Measurements from ENCODE around the gene MYEOV.

The MYEOV gene

DNA sequence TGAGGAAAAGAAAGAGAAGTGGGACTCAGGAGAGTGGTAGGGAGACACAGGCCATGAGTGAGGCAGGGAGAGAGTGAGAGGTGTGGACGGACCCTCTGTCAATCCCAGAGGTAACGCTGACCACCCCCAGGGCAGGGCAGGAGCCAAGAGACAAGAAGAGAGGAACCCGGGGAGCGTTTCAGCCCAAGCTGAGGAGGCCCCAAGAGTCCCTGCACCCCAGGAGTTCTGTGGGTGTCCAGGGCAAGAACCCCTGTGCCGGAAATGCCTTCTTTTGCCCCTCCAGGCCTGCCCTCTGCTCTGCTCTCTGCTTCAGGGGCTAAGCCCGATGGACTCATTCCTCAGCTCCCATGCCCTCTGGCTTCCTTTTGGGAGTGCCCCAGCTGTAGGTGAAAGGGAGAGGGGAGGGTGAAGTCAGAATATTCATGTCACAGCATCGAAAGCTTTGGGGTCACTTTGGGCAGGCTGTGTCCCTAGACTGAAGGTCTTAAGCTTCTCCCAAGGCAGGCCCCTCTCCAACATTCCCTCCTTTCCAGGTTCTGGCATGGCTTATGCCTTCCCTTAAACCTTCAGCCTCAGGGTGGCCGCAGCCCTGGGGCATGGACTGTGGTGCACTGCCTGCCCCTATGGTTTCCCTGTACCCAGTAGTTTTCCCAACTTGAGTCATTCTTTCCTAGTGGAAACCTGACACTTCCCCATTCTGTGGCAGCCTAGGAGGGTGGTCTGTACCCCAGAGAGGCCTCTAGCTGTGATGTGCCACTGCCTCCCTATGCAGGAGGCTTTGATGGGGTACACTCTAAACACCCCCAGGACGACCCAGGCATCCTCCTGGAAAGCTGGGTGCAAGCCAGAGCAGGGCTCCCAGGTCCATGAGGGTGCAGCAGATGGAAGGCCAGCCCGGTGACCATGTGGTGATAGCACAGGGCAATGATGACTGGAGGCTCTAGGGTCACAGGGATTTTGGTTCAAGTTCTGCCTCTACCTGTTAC is 27.1 kb downstream of the MYEOV start:
- no peak overlapping the region for H3K27ac ChIP-seq
- TF ChIP-seq CTCF (IDR thresholded peaks at IDR 0.05): no peak
- TF ChIP-seq ZFX (IDR thresholded peaks at IDR 0.05; ENCODE audit: borderline replicate concordance): no peak

- no peak for TF ChIP-seq ZFX (IDR thresholded peaks at IDR 0.05; ENCODE audit: borderline replicate concordance)
- no peak for TF ChIP-seq CTCF (IDR thresholded peaks at IDR 0.05)
- H3K27ac ChIP-seq: no peak overlapping the region
Measured at GRCh38 chr11:69321877-69322361, 28.0 kb downstream of the MYEOV start.

- TF ChIP-seq ZFX (IDR thresholded peaks at IDR 0.05; ENCODE audit: borderline replicate concordance) (no peak), CTCF (IDR thresholded peaks at IDR 0.05) (no peak)
- H3K27ac ChIP-seq: no peak overlapping the region
Measured at GRCh38 chr11:69325446-69325845, 31.5 kb downstream of the MYEOV start.

DNA sequence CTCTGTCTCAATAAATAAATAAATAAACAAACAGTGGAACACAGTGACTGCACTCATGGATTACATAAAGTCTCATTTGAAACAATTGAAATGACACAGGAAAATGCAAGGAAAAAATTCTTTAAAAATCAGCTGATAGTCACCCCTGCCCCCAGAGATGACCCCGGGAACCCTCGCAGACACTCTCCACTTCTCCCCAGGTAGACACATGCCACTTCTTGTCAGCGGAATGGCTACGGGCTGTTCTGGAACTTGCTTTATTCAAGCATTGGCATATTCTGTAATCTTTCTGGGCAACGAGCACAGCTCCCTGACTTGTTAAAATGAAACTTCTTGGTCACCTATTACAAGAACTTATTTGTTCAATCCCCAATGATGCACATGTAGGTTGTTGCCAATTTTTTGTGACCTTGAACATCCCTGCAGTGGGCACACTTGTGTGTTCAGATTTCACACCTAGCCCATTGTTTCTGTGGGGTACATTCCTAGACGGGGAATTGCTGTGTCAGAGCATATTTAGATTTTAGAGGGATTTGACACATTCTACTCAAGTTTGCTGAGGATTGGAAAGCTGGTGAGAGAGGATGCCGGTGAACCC is 32.8 kb downstream of the MYEOV start:
- TF ChIP-seq ZFX (IDR thresholded peaks at IDR 0.05; ENCODE audit: borderline replicate concordance) (no peak), CTCF (IDR thresholded peaks at IDR 0.05) (no peak)
- no peak overlapping the region for H3K27ac ChIP-seq

DNA sequence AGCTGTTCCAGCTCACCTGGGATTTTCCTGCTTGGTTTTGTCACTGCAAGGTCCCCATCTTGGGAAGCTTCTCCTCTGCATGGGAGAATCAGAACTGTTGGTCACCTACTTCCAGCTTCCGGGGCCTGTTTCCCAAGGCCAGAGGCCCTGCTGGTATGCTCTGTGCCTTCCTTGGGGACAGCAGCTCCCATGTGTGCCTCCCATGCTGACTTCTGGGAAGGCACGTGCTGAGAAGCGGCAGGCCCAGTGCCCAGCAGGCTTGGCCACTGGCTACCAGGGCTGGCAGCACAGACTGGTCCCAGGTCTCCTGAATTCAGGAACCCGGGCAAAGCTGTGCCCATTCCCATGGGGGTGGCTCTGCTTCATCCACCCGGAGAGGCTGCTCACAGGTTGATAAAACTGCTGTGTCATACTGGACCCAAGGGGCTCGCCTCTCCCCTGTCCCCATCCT is 33.8 kb downstream of the MYEOV start:
- no peak for TF ChIP-seq ZFX (IDR thresholded peaks at IDR 0.05; ENCODE audit: borderline replicate concordance)
- no peak for TF ChIP-seq CTCF (IDR thresholded peaks at IDR 0.05)
- H3K27ac ChIP-seq: no peak overlapping the region

- TF ChIP-seq ZFX (IDR thresholded peaks at IDR 0.05; ENCODE audit: borderline replicate concordance) (no peak), CTCF (IDR thresholded peaks at IDR 0.05) (no peak)
- H3K27ac ChIP-seq: no peak overlapping the region
Measured at GRCh38 chr11:69328231-69328630, 34.3 kb downstream of the MYEOV start.

DNA sequence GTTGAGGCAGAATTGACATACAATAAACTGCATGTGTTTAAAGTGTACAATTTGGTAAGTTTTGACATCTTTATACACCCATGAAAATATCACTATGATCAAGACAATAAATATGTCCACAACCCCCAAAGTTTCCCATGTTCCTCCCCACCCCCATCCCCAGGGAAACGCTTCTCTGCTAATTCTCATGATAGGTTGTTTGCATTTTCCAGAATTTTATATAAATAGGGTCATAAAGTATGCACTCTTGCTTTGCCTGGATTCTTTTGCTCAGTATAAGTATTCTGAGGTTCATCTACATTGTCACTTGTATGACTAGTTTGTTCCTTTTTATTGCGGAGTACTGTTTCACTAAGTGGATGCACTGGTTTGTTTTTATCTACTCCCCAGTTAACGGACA is 35.6 kb downstream of the MYEOV start:
- no peak overlapping the region for H3K27ac ChIP-seq
- no peak for TF ChIP-seq CTCF (IDR thresholded peaks at IDR 0.05)
- TF ChIP-seq ZFX (IDR thresholded peaks at IDR 0.05; ENCODE audit: borderline replicate concordance): no peak

Measured in 22Rv1 (cell line).